ENCODE data around the gene KCNQ1.

Gene KCNQ1

GRCh38 chr11:2572491-2573239, 127.9 kb downstream of the KCNQ1 start:
- TF ChIP-seq, protein P1, sequence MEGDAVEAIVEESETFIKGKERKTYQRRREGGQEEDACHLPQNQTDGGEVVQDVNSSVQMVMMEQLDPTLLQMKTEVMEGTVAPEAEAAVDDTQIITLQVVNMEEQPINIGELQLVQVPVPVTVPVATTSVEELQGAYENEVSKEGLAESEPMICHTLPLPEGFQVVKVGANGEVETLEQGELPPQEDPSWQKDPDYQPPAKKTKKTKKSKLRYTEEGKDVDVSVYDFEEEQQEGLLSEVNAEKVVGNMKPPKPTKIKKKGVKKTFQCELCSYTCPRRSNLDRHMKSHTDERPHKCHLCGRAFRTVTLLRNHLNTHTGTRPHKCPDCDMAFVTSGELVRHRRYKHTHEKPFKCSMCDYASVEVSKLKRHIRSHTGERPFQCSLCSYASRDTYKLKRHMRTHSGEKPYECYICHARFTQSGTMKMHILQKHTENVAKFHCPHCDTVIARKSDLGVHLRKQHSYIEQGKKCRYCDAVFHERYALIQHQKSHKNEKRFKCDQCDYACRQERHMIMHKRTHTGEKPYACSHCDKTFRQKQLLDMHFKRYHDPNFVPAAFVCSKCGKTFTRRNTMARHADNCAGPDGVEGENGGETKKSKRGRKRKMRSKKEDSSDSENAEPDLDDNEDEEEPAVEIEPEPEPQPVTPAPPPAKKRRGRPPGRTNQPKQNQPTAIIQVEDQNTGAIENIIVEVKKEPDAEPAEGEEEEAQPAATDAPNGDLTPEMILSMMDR (IDR thresholded peaks at IDR 0.05; ENCODE audit: insufficient read depth, low read depth, low read length, missing control alignments): no peak
- no peak for DNase-seq (ENCODE audit: low read depth)
- H3K4me3 ChIP-seq (ENCODE audit: low read depth, low read length): no peak overlapping the region

GRCh38 chr11:2573240-2574042, 128.6 kb downstream of the KCNQ1 start:
- no peak for DNase-seq (ENCODE audit: low read depth)
- TF ChIP-seq, protein P1 (IDR thresholded peaks at IDR 0.05; ENCODE audit: insufficient read depth, low read depth, low read length, missing control alignments): no peak
- no peak overlapping the region for H3K4me3 ChIP-seq (ENCODE audit: low read depth, low read length)

DNA sequence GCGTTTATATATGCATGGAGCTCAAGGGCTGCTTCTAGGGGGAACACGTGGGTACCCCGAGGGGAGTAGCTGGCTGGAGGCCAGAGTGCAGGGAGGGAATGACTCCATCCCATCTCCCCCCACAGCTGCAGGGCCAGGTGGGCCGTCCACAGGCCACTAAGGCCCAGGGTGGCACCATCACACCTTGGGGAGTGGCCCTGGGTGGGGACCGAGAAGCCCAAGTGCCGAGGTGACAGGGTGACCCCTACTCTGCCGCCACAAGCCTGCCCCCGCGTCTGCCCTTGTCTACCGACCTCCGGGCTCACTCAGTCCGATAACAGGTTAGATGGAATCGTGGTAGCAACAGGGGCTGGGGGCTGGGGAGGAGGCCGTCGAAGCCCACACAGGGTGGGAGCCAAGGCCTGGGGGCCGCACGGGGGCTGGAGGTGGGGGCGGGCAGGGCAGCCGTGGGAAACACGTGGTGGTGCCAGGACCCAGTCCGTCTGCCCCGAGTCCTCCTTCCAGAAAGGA, 129.3 kb downstream of the KCNQ1 start:
- no peak overlapping the region for H3K4me3 ChIP-seq (ENCODE audit: low read depth, low read length)
- TF ChIP-seq, protein P1 (IDR thresholded peaks at IDR 0.05; ENCODE audit: insufficient read depth, low read depth, low read length, missing control alignments): no peak
- DNase-seq (ENCODE audit: low read depth): no peak

- no peak for DNase-seq (ENCODE audit: low read depth)
- H3K4me3 ChIP-seq (ENCODE audit: low read depth, low read length): no peak overlapping the region
- TF ChIP-seq, protein P1 (IDR thresholded peaks at IDR 0.05; ENCODE audit: insufficient read depth, low read depth, low read length, missing control alignments): no peak
Measured at GRCh38 chr11:2574553-2575535, 130.0 kb downstream of the KCNQ1 start.

DNA sequence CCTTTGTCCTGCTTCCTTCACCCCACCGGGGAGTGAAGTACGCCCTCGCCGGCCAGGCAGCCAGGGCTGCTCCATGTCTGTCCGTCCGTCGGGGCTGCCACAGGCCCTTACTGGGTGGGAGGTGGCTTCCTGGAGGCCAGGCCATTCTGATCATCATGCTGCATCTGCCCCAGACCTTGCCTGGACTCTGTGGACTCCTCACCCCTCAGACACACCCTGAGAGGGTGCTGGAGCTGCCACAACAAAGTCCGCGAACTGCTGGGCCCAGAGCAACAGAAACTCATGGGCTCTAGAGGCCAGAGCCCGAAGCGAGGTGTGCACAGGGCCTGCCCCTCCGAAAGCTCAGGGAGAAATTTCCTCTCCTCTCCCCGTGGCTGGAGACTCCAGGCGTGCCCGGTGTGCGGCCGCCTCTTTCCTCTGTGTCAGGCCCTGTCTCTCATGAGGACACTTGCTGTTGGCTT, 130.8 kb downstream of the KCNQ1 start:
- DNase-seq (ENCODE audit: low read depth): no peak

More for the DNA sequence above, 130.8 kb downstream of the KCNQ1 start:
- TF ChIP-seq, protein P1 (IDR thresholded peaks at IDR 0.05; ENCODE audit: insufficient read depth, low read depth, low read length, missing control alignments): no peak
- H3K4me3 ChIP-seq (ENCODE audit: low read depth, low read length): no peak overlapping the region
